AG10803 (cell line): ENCODE measurements around the gene SNU13.
"Not testable (repeated sequence)": the region's sequence is repeated elsewhere in the genome, so short reads cannot be mapped to it uniquely, and the experiment has no call there.

Source experiments
- DNase-seq: peaks from one replicate; pipeline ENCODE4 v3.0.0; 2010; ENCODE audit warnings: low read depth
- H3K4me3 ChIP-seq: 2 replicates; pipeline ENCODE4 v1.5.1; 2011; ENCODE audit warnings: mild to moderate bottlenecking, low read length, control low read depth
- CTCF ChIP-seq: conservative IDR thresholded peaks from 2 replicates; pipeline ENCODE4 v1.5.1; 2011; ENCODE audit warnings: mild to moderate bottlenecking, low read length, control low read depth, inconsistent platforms

The SNU13 gene

DNA sequence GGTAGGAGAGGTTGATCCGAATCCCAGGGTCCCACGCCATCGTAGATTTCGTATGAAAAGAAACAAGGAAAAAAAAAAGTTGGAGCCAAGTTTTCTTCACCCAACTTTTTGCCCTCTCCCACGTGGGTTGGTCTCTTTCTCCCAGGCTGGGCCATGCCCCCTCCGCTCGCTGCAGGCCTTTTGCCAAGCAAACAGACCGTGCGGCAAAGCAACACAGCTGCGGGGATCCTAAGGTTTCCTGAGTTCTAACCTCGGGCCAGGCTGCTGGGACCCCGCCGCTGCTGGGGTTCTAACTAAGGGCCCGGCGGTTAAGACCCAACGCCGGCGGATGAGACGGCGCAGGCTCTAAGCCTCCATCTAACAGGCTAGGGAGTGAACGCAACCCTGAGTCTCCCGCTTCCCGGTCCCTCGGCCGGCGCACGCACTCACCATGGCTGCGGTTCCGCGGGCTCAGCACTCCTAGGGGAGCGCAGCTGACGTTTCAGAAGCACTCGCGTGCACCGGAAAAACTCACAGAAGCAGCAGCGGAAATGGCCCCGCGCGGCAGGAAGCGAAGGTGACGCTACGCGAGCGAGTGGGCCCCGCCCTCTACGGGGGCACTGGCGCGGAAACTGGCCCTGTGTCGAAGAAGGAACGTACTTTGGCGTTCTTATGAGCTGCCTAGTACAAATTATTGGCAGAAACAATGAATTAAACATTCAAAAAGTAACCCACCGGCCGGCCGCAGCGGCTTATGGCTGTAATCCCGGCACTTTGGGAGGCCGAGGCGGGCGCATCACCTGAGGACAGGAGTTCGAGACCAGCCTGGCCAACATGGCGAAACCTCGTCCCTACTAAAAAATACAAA, at the start of gene SNU13:
SNU13 (minus strand) TSS at position 503 of the 847 bp plus-strand sequence; CDS start at position 432, 71 bp downstream.
- TF ChIP-seq CTCF = no peak
- peak within 1 kb of the TSS; percentile 86 for H3K4me3 ChIP-seq

GRCh38 chr22:41733241-41733640, 44.6 kb upstream of the SNU13 start:
- not testable (repeated sequence) for DNase-seq, H3K4me3 ChIP-seq

More for the DNA sequence above, at the start of gene SNU13:
- peak; percentile 91 for DNase-seq

DNA sequence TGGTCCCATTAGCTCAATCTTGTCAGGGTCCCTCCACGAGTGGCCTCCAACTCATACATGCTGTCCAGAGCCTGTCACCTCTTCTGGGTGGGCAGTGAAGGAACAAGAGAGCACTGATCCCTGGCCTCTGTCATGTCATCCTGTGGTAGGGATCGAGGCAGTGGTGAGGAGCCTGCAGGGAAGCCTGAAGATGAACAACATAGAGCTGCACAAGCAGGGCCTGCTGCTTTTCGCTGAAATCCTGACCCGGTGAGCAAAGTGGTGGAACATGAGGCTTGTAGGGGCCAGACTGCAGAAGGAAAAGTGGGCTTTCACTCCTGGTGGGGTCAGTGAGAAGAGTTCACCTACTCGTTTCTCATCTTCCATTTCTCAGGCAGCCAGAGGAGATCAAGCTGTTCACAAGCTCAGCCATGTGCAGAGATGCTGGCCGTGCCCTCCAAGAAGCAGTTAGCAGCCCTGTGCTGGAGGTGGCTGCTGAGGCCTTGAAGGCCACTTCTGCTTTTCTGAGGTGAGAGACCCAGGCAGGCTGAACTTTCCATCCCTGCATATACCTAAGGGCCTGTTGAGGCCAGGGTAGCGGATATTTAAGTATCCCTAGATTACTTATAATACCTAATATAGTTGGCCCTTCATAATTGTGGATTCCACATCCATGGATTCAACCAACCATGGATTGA, 43.6 kb upstream of the SNU13 start:
- TF ChIP-seq CTCF = no peak
- no peak overlapping the region for H3K4me3 ChIP-seq
- DNase-seq = no peak

- H3K4me3 ChIP-seq = no peak overlapping the region
- no peak for TF ChIP-seq CTCF
- no peak for DNase-seq
Measured at GRCh38 chr22:41731609-41732008, 42.9 kb upstream of the SNU13 start.

DNA sequence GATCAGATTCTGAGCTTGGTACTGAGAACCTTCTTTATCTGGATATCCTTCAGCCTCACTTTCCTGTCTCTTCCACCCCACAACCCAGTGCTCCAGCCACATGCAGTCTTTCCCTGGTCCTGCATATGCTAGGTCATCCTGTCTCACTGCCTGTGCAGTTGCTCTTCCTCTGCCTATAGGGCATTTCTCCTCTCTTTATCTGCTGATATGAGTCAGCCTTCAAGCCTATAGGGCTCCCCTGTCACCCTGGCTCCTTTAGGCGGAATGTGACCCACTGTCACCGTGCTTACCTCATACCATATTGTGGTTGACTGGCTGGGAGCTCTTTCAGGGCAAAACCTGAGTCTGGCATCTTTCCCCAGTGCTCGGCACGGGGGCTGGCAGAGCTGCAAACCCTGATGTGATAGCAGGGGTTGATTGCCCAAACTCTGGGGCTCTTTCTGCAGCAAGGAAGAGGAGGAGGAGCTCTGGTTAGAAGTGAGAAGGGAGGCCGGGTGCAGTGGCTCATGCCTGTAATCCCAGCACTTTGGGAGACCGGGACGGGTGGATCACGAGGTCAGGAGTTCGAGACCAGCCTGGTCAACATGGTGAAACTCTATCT, 36.9 kb upstream of the SNU13 start:
- no peak for TF ChIP-seq CTCF
- H3K4me3 ChIP-seq = no peak overlapping the region
- DNase-seq = no peak

- no peak for TF ChIP-seq CTCF
- no peak for DNase-seq
- H3K4me3 ChIP-seq = no peak overlapping the region
Measured at GRCh38 chr22:41722496-41722895, 33.8 kb upstream of the SNU13 start.

DNA sequence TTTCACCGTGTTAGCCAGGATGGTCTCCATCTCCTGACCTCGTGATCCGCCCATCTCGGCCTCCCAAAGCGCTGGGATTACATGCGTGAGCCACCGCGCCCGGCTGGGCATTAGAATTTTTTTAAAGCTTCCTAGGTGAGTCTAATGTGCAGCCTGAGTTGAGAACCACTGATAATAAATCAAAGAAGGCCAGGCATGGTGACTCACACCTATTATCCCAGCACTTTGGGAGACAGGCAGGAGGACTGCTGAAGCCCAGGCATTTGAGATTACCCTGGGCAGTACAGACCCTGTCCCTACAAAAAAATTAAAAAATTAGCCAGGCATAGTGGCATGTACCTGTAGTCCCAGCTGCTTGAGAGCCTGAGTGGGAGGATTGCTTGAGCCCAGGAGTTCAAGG, 24.3 kb upstream of the SNU13 start:
- no peak for TF ChIP-seq CTCF
- no peak for DNase-seq
- no peak overlapping the region for H3K4me3 ChIP-seq
